HepG2 (cell line): ENCODE measurements around the gene TRMT5. TPM values are rescaled to one million over a fixed set of nuclear protein-coding genes. Genes with fewer than 3 reads are reported as not detected.
A peak's percentile ranks its signal among the peaks of the same experiment; 100 is the strongest.

Experiments
- AKAP8 ChIP-seq: sonication (generic); formaldehyde crosslinking; IDR thresholded peaks from 2 replicates; pipeline ENCODE4 v1.5.1; 2020; ENCODE audit warnings: mild to moderate bottlenecking, missing genetic modification reagents
- ARNTL ChIP-seq: sonication (generic); formaldehyde crosslinking; IDR thresholded peaks from 2 replicates; pipeline ENCODE4 v1.4.0; 2020; ENCODE audit warnings: mild to moderate bottlenecking, missing genetic modification reagents
- CEBPG ChIP-seq: IDR thresholded peaks from 2 replicates; pipeline ENCODE4 v1.6.1; 2016
- FOXP4 ChIP-seq: sonication (generic); formaldehyde crosslinking; IDR thresholded peaks from 2 replicates; pipeline ENCODE4 v1.4.0; 2020; ENCODE audit warnings: missing genetic modification reagents
- GATA4 ChIP-seq: sonication (generic); IDR thresholded peaks from 2 replicates; pipeline ENCODE4 v1.6.1; 2016; ENCODE audit warnings: antibody characterized with exemption, low read depth, borderline replicate concordance
- HNRNPLL ChIP-seq: fragments of 200-400 bp; formaldehyde crosslinking; IDR thresholded peaks from 2 replicates; pipeline ENCODE4 v1.6.1; 2017; ENCODE audit warnings: mild to moderate bottlenecking, low read depth, low read length; ENCODE audit not compliant: poor library complexity, severe bottlenecking
- HOXA3 ChIP-seq: sonication (generic); formaldehyde crosslinking; IDR thresholded peaks from 2 replicates; pipeline ENCODE4 v1.5.0; 2020; ENCODE audit warnings: missing genetic modification reagents
- IRX3 ChIP-seq: sonication (generic); formaldehyde crosslinking; IDR thresholded peaks from 2 replicates; pipeline ENCODE4 v1.8.1; 2023; ENCODE audit warnings: mild to moderate bottlenecking, low read depth, missing genetic modification reagents, borderline replicate concordance
- NRL ChIP-seq: sonication (generic); formaldehyde crosslinking; IDR thresholded peaks from 2 replicates; pipeline ENCODE4 v1.5.0; 2020; ENCODE audit warnings: missing genetic modification reagents, mild to moderate bottlenecking, moderate library complexity, borderline replicate concordance
- PAXIP1 ChIP-seq: sonication (generic); formaldehyde crosslinking; conservative IDR thresholded peaks from 2 replicates; pipeline ENCODE4 v1.4.0; 2020; ENCODE audit warnings: mild to moderate bottlenecking, missing genetic modification reagents, moderate library complexity
- RFX1 ChIP-seq: fragments of 450-650 bp; IDR thresholded peaks from 2 replicates; pipeline ENCODE4 v1.6.1; 2017
- RNF219 ChIP-seq: sonication (generic); formaldehyde crosslinking; IDR thresholded peaks from 2 replicates; pipeline ENCODE4 v1.5.0; 2020; ENCODE audit warnings: mild to moderate bottlenecking, missing genetic modification reagents
- SMYD3 ChIP-seq: sonication (generic); formaldehyde crosslinking; IDR thresholded peaks from 2 replicates; pipeline ENCODE4 v1.8.1; 2023; ENCODE audit warnings: mild to moderate bottlenecking, missing genetic modification reagents
- ZNF138 ChIP-seq: sonication (generic); formaldehyde crosslinking; IDR thresholded peaks from 2 replicates; pipeline ENCODE4 v1.5.0; 2020; ENCODE audit warnings: mild to moderate bottlenecking, low read depth, missing genetic modification reagents
- ZNF275 ChIP-seq: sonication (generic); formaldehyde crosslinking; IDR thresholded peaks from 2 replicates; pipeline ENCODE4 v1.8.0; 2022; ENCODE audit warnings: missing genetic modification reagents, mild to moderate bottlenecking, inconsistent platforms, borderline replicate concordance
- ZNF451 ChIP-seq: sonication (generic); formaldehyde crosslinking; IDR thresholded peaks from 2 replicates; pipeline ENCODE4 v1.5.0; 2020; ENCODE audit warnings: mild to moderate bottlenecking, missing genetic modification reagents
- ZNF460 ChIP-seq: sonication (generic); formaldehyde crosslinking; IDR thresholded peaks from 2 replicates; pipeline ENCODE4 v1.5.1; 2020; ENCODE audit warnings: missing genetic modification reagents, mild to moderate bottlenecking, borderline replicate concordance
- ZNF569 ChIP-seq: sonication (generic); formaldehyde crosslinking; IDR thresholded peaks from 2 replicates; pipeline ENCODE4 v1.5.0; 2020; ENCODE audit warnings: mild to moderate bottlenecking, missing genetic modification reagents, moderate library complexity, borderline replicate concordance
- ZNF724P ChIP-seq: sonication (generic); formaldehyde crosslinking; IDR thresholded peaks from 2 replicates; pipeline ENCODE4 v1.8.0; 2022; ENCODE audit warnings: missing genetic modification reagents, borderline replicate concordance
- ZNF776 ChIP-seq: sonication (generic); formaldehyde crosslinking; IDR thresholded peaks from 2 replicates; pipeline ENCODE4 v1.4.0; 2020; ENCODE audit warnings: mild to moderate bottlenecking, missing genetic modification reagents
- polyA plus RNA-seq, 8 experiments: library from polyadenylated mRNA; depleted of rRNA in 3 of 8; stranded (reverse) in 7 of 8; unstranded in 1 of 8; fragments of >200 nt; fragmentation: Illumina TruSeq in 4 of 8; extraction: Trizol in 4 of 8; gene quantifications; 2 replicates each; pipeline versions ENCODE4 v1.2.1 to v1.2.3, GENCODE V29; 2011 to 2016; ENCODE audit warnings: low read depth in 4 of 8, missing spikeins in 1 of 8, mixed read lengths in 1 of 8; ENCODE audit not compliant: insufficient read depth in 1 of 8
- total RNA-seq, 5 experiments: library from RNA; depleted of rRNA; stranded (reverse); fragments of >200 nt; fragmentation: Illumina TruSeq; extraction: Trizol; gene quantifications; 2 replicates each; pipeline ENCODE4 v1.2.3, GENCODE V29; 2016; ENCODE audit warnings: low read depth in 1 of 5

Gene TRMT5
- total and polyA plus RNA-seq, 2 of the 13 experiments (the other 11 are each of a cell fraction or from before 2014, with no cell fraction given) = 3.6 to 16.0 TPM

- TF ChIP-seq AKAP8 (CRISPR knock-in tag) = peak; percentile 32; the same call in 1 of the 2 replicates
- TF ChIP-seq NRL (CRISPR knock-in tag) = peak; percentile 87; the same call in 1 of the 2 replicates
- peak; percentile 62; the same call in 1 of the 2 replicates for TF ChIP-seq ZNF776 (CRISPR knock-in tag)
- TF ChIP-seq ZNF724P (CRISPR knock-in tag) = no peak
- peak; percentile 13; the same call in 1 of the 2 replicates for TF ChIP-seq CEBPG (CRISPR knock-in tag)
- no peak for TF ChIP-seq SMYD3 (CRISPR knock-in tag)
- TF ChIP-seq ARNTL = peak; percentile 44; the same call in 1 of the 2 replicates
- 0 out of 2 replicates have a peak, but pooled peaks have one; percentile 65 for TF ChIP-seq ZNF275 (CRISPR knock-in tag)
- no peak for TF ChIP-seq ZNF460
- peak; percentile 81 for TF ChIP-seq ZNF451
- TF ChIP-seq RNF219 = peak; percentile 63; the same call in 1 of the 2 replicates
- TF ChIP-seq HNRNPLL = peak; percentile 98
- TF ChIP-seq ZNF138 (CRISPR knock-in tag) = 0 out of 2 replicates have a peak, but pooled peaks have one; percentile 58
- peak; percentile 64; the same call in 1 of the 2 replicates for TF ChIP-seq GATA4
- no peak for TF ChIP-seq ZNF569
- TF ChIP-seq FOXP4 (CRISPR knock-in tag) = peak; percentile 32; the same call in 1 of the 2 replicates
- peak; percentile 72 for TF ChIP-seq RFX1
- TF ChIP-seq HOXA3 = peak; percentile 97
- TF ChIP-seq PAXIP1 = peak; percentile 38; the same call in 1 of the 2 replicates
- no peak for TF ChIP-seq IRX3 (CRISPR knock-in tag)
These were observed at the start of gene TRMT5, which contains the start of gene SLC38A6 (continued) for GRCh38 chr14:60980811-60981632.
